ENCODE measurements around the gene ADAT2.

GRCh38 chr6:143375022-143375585 lies 75.4 kb downstream of the ADAT2 start:
- TF ChIP-seq CTCF (IDR thresholded peaks at IDR 0.05): no peak
- TF ChIP-seq POLR2A (IDR thresholded peaks at IDR 0.05): no peak
- no peak for TF ChIP-seq POLR2AphosphoS5 (IDR thresholded peaks at IDR 0.05)
- no peak for TF ChIP-seq EP300 (IDR thresholded peaks at IDR 0.05)

Measured in stomach (tissue), 4 donors.